H9 (cell line): ENCODE measurements around the gene GTPBP6. TPM values are rescaled to one million over a fixed set of nuclear protein-coding genes. Genes with fewer than 3 reads are reported as not detected.
A peak's percentile ranks its signal among the peaks of the same experiment; 100 is the strongest.

ENCODE experiments used
- DNase-seq: peaks from one replicate; pipeline ENCODE4 v3.0.0-alpha.2; 2017
- H2AFZ ChIP-seq: one replicate; pipeline ENCODE4 v1.6.1; 2013; ENCODE audit warnings: mild to moderate bottlenecking, low read length, control low read depth, moderate library complexity
- H2AK5ac ChIP-seq: 2 replicates; pipeline ENCODE4 v1.6.1; 2013; ENCODE audit warnings: low read length, control low read depth, mixed read lengths; ENCODE audit not compliant: insufficient read length
- H2BK120ac ChIP-seq: one replicate; pipeline ENCODE4 v1.6.1; 2013; ENCODE audit warnings: low read depth, mild to moderate bottlenecking, low read length, control low read depth, inconsistent platforms; ENCODE audit not compliant: poor library complexity, severe bottlenecking
- H2BK12ac ChIP-seq: 2 replicates; pipeline ENCODE4 v1.6.1; 2013; ENCODE audit warnings: low read length, control low read depth, mixed read lengths, low read depth; ENCODE audit not compliant: insufficient read length
- H2BK15ac ChIP-seq: 2 replicates; pipeline ENCODE4 v1.6.1; 2013; ENCODE audit warnings: low read depth, low read length, control low read depth
- H2BK20ac ChIP-seq: one replicate; pipeline ENCODE4 v1.6.1; 2013; ENCODE audit warnings: low read depth, mild to moderate bottlenecking, low read length, control low read depth, inconsistent platforms; ENCODE audit not compliant: poor library complexity, severe bottlenecking
- H2BK5ac ChIP-seq: 2 replicates; pipeline ENCODE4 v1.6.1; 2013; ENCODE audit warnings: low read length, control low read depth, mixed read lengths; ENCODE audit not compliant: insufficient read length
- H3K14ac ChIP-seq: 2 replicates; pipeline ENCODE4 v1.6.1; 2013; ENCODE audit warnings: low read length, control low read depth; ENCODE audit not compliant: insufficient read depth
- H3K18ac ChIP-seq: 2 replicates; pipeline ENCODE4 v1.6.1; 2013; ENCODE audit warnings: low read depth, mild to moderate bottlenecking, mixed read lengths, low read length, control low read depth; ENCODE audit not compliant: insufficient read length
- H3K23ac ChIP-seq: 2 replicates; pipeline ENCODE4 v1.6.1; 2013; ENCODE audit warnings: low read length, control low read depth, mixed read lengths, low read depth; ENCODE audit not compliant: insufficient read length
- H3K23me2 ChIP-seq: 2 replicates; pipeline ENCODE4 v1.6.1; 2013; ENCODE audit warnings: low read depth, mild to moderate bottlenecking, mixed read lengths, low read length, control low read depth; ENCODE audit not compliant: insufficient read length, poor library complexity, severe bottlenecking
- H3K27ac ChIP-seq: 2 replicates; pipeline ENCODE4 v1.5.1; 2013; ENCODE audit warnings: low read length, control low read depth, mixed read lengths, low read depth; ENCODE audit not compliant: insufficient read length
- H3K27me3 ChIP-seq: 2 replicates; pipeline ENCODE4 v1.6.1; 2013; ENCODE audit warnings: low read length, control low read depth, inconsistent platforms; ENCODE audit not compliant: insufficient read depth
- H3K4ac ChIP-seq: 2 replicates; pipeline ENCODE4 v1.6.1; 2013; ENCODE audit warnings: low read depth, mild to moderate bottlenecking, control low read depth, inconsistent platforms, low read length, moderate library complexity
- H3K4me1 ChIP-seq: 2 replicates; pipeline ENCODE4 v1.6.1; 2013; ENCODE audit warnings: low read length, control low read depth, inconsistent platforms; ENCODE audit not compliant: insufficient read depth
- H3K4me2 ChIP-seq: 2 replicates; pipeline ENCODE4 v1.6.1; 2013; ENCODE audit warnings: low read length, control low read depth, mixed read lengths; ENCODE audit not compliant: insufficient read length, insufficient read depth
- H3K56ac ChIP-seq: 2 replicates; pipeline ENCODE4 v1.6.1; 2013; ENCODE audit warnings: low read depth, mild to moderate bottlenecking, mixed read lengths, low read length, control low read depth; ENCODE audit not compliant: insufficient read length
- H3K79me1 ChIP-seq: 2 replicates; pipeline ENCODE4 v1.6.1; 2013; ENCODE audit warnings: low read depth, mild to moderate bottlenecking, moderate library complexity, low read length, control low read depth, inconsistent platforms; ENCODE audit not compliant: insufficient read depth, poor library complexity, severe bottlenecking
- H3K79me2 ChIP-seq: 2 replicates; pipeline ENCODE4 v1.6.1; 2013; ENCODE audit warnings: low read length, control low read depth, inconsistent platforms; ENCODE audit not compliant: insufficient read depth
- H3K9ac ChIP-seq: 2 replicates; pipeline ENCODE4 v1.6.1; 2013; ENCODE audit warnings: low read length, control low read depth, mixed read lengths; ENCODE audit not compliant: insufficient read length; ENCODE audit errors: extremely low read depth
- H3K9me3 ChIP-seq: one replicate; pipeline ENCODE4 v1.6.1; 2013; ENCODE audit warnings: low read depth, low read length, inconsistent platforms; ENCODE audit not compliant: control insufficient read depth
- H3T11ph ChIP-seq: one replicate; pipeline ENCODE4 v1.6.1; 2013; ENCODE audit warnings: mild to moderate bottlenecking, low read length, control low read depth, inconsistent platforms
- H4K20me1 ChIP-seq: one replicate; pipeline ENCODE4 v1.6.1; 2013; ENCODE audit not compliant: control insufficient read depth, insufficient read length, insufficient read depth
- H4K5ac ChIP-seq: 2 replicates; pipeline ENCODE4 v1.6.1; 2013; ENCODE audit warnings: low read depth, mild to moderate bottlenecking, mixed read lengths, low read length, control low read depth; ENCODE audit not compliant: insufficient read length
- H4K8ac ChIP-seq: replicated peaks from 2 replicates; pipeline ENCODE4 v1.6.1; 2013; ENCODE audit warnings: low read length, control low read depth, mixed read lengths, low read depth; ENCODE audit not compliant: insufficient read length
- H4K91ac ChIP-seq: 2 replicates; pipeline ENCODE4 v1.6.1; 2013; ENCODE audit warnings: low read depth, mild to moderate bottlenecking, moderate library complexity, mixed read lengths, low read length, control low read depth; ENCODE audit not compliant: insufficient read length
- H3K27ac Mint-ChIP-seq, 3 experiments: 2 replicates in 2 of 3; 3 replicates in 1 of 3; pipeline ENCODE4 v1.8.0; 2020 to 2021; ENCODE audit warnings: mixed read lengths in 3 of 3, mild to moderate bottlenecking in 1 of 3, moderate library complexity in 1 of 3
- H3K27me3 Mint-ChIP-seq: 2 replicates; pipeline ENCODE4 v1.8.0; 2021; ENCODE audit warnings: low read depth, mild to moderate bottlenecking, moderate library complexity, mixed read lengths
- H3K36me3 Mint-ChIP-seq, 3 experiments: 2 replicates in 2 of 3; 3 replicates in 1 of 3; pipeline ENCODE4 v1.8.0; 2020 to 2021; ENCODE audit warnings: low read depth in 3 of 3, mixed read lengths in 3 of 3; ENCODE audit not compliant: insufficient read depth in 1 of 3
- H3K4me1 Mint-ChIP-seq, 2 experiments: 2 replicates each; pipeline ENCODE4 v1.8.0; 2020; ENCODE audit warnings: mixed read lengths in 2 of 2
- H3K4me3 Mint-ChIP-seq, 2 experiments: 2 replicates in 1 of 2; 3 replicates in 1 of 2; pipeline ENCODE4 v1.8.0; 2020 to 2021; ENCODE audit warnings: mild to moderate bottlenecking in 2 of 2, mixed read lengths in 2 of 2, moderate library complexity in 1 of 2
- H3K9me3 Mint-ChIP-seq, 2 experiments: 2 replicates in 1 of 2; 3 replicates in 1 of 2; pipeline ENCODE4 v1.8.0; 2020; ENCODE audit warnings: mild to moderate bottlenecking in 2 of 2, mixed read lengths in 2 of 2, moderate library complexity in 1 of 2
- WGBS: extraction: QIAGEN DNeasy Blood & Tissue Kit; methylation state at CpG from one replicate; pipeline ENCODE4 v1.1.7; 2013; ENCODE audit warnings: missing lambda C conversion rate, low lambda C conversion rate, mixed read lengths; ENCODE audit not compliant: insufficient read length; ENCODE audit errors: extremely low coverage; 5-methylcytosine and 5-hydroxymethylcytosine counted together
- total RNA-seq: library from RNA; stranded (reverse); gene quantifications from 2 replicates; pipeline ENCODE4 v1.2.1, GENCODE V29; 2021
- TF ChIP-seq, protein P1 (sequence below): fragments of 200-600 bp; sonication (generic); conservative IDR thresholded peaks from 3 replicates; pipeline ENCODE4 v1.8.0; 2021; ENCODE audit warnings: antibody characterized with exemption, mild to moderate bottlenecking

The GTPBP6 gene
- total RNA-seq, 1 experiment from 2014 or later = 64.0 TPM

- Histone ChIP-seq H3K79me1 (peaks cover 10% of the 10 kb centered on the region), H3K4me2 (no peak overlapping the region), H2BK120ac (peak overlapping the region; percentile 91), H2BK15ac (no peak overlapping the region), H3K9me3 (no peaks in the 10 kb centered on the region), H2BK20ac (no peak overlapping the region), H4K8ac (no peak overlapping the region), H3K27me3 (peaks cover under 1% of the 10 kb centered on the region; the same call in 1 of the 2 replicates), H3K56ac (no peak overlapping the region), H3K79me2 (peaks cover 10% of the 10 kb centered on the region; the same call in 1 of the 2 replicates), H2BK12ac (no peak overlapping the region), H2AK5ac (no peak overlapping the region), H4K91ac (peak overlapping the region; percentile 36), H3K27ac (no peak overlapping the region), H3K4me1 (no peaks in the 10 kb centered on the region; the same call in 1 of the 2 replicates), H3T11ph (no peak overlapping the region), H3K9ac (no peak overlapping the region), H3K18ac (no peak overlapping the region), H3K23me2 (peaks cover under 1% of the 10 kb centered on the region), H2BK5ac (no peak overlapping the region), H3K23ac (no peak overlapping the region), H4K5ac (no peak overlapping the region), H4K20me1 (peaks cover 2% of the 10 kb centered on the region), H3K4ac (no peak overlapping the region), H2AFZ (no peak overlapping the region), H3K14ac (no peak overlapping the region)
- Mint-ChIP-seq H3K36me3 (peaks cover 9 to 24% (median 13%) of the 10 kb centered on the region in 3 experiments; a peak in 6 of 7 replicates), H3K9me3 (no peaks in the 10 kb centered on the region), H3K27ac (peak overlapping the region in 2 of 3 experiments; percentile 48 to 84; a peak in 3 of 7 replicates), H3K27me3 (peaks cover 17% of the 10 kb centered on the region), H3K4me1 (peaks cover 17 to 30% of the 10 kb centered on the region in 2 experiments), H3K4me3 (no peak overlapping the region)
- no peak for DNase-seq
- TF ChIP-seq, protein P1, sequence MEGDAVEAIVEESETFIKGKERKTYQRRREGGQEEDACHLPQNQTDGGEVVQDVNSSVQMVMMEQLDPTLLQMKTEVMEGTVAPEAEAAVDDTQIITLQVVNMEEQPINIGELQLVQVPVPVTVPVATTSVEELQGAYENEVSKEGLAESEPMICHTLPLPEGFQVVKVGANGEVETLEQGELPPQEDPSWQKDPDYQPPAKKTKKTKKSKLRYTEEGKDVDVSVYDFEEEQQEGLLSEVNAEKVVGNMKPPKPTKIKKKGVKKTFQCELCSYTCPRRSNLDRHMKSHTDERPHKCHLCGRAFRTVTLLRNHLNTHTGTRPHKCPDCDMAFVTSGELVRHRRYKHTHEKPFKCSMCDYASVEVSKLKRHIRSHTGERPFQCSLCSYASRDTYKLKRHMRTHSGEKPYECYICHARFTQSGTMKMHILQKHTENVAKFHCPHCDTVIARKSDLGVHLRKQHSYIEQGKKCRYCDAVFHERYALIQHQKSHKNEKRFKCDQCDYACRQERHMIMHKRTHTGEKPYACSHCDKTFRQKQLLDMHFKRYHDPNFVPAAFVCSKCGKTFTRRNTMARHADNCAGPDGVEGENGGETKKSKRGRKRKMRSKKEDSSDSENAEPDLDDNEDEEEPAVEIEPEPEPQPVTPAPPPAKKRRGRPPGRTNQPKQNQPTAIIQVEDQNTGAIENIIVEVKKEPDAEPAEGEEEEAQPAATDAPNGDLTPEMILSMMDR = no peak
- no CpG with 5 or more reads among the region's 17 CpGs for WGBS
Observed at GRCh38 chrX:367866-368265, 49.3 kb upstream of the GTPBP6 start.
